Erythroblast (primary cell): ENCODE results near the gene MEGF10.

Experiments used
- GATA1 ChIP-seq: IDR thresholded peaks from 2 replicates; pipeline ENCODE4 v1.6.1; 2011; ENCODE audit warnings: low read depth, mild to moderate bottlenecking, control low read depth, low read length, moderate library complexity
- POLR2A ChIP-seq: IDR thresholded peaks from 2 replicates; pipeline ENCODE4 v1.6.1; 2011; ENCODE audit warnings: mild to moderate bottlenecking, low read length

GRCh38 chr5:127406326-127407121 lies 115.9 kb downstream of the MEGF10 start:
- TF ChIP-seq POLR2A = no peak
- TF ChIP-seq GATA1 = no peak
